GM18861 (cell line): ENCODE data around the gene PIP5K1C.
"Not testable (repeated sequence)": the region's sequence is repeated elsewhere in the genome, so short reads cannot be mapped to it uniquely, and the experiment has no call there.

Experiments used
- ATAC-seq: cut with Tn5 transposase; IDR thresholded peaks from one replicate; pipeline ENCODE4 v1.9.1; 2021; ENCODE audit not compliant: unreplicated experiment

PIP5K1C gene

GRCh38 chr19:3632739-3633558 lies 67.3 kb downstream of the PIP5K1C start:
- no peak for ATAC-seq

- ATAC-seq = no peak
Measured at GRCh38 chr19:3632098-3632497, 68.2 kb downstream of the PIP5K1C start.

GRCh38 chr19:3631053-3631861 lies 69.0 kb downstream of the PIP5K1C start:
- no peak for ATAC-seq

- ATAC-seq = not testable (repeated sequence)
Measured at GRCh38 chr19:3628766-3629165, 71.5 kb downstream of the PIP5K1C start.

GRCh38 chr19:3627351-3627723 lies 72.9 kb downstream of the PIP5K1C start:
- ATAC-seq = no peak

GRCh38 chr19:3626473-3627350 lies 73.6 kb downstream of the PIP5K1C start, which contains the start of gene CACTIN:
CACTIN (minus strand) TSS chr19:3626790; CDS start chr19:3626762, 28 bp downstream.
- peak; percentile 75 for ATAC-seq

- ATAC-seq = no peak
Measured at GRCh38 chr19:3625996-3626472, 74.2 kb downstream of the PIP5K1C start.

- no peak for ATAC-seq
Measured at GRCh38 chr19:3623716-3624115, 76.6 kb downstream of the PIP5K1C start.

- ATAC-seq = no peak
Measured at GRCh38 chr19:3622224-3622623, 78.0 kb downstream of the PIP5K1C start.

GRCh38 chr19:3621689-3622088 lies 78.6 kb downstream of the PIP5K1C start:
- ATAC-seq = no peak

- no peak for ATAC-seq
Measured at GRCh38 chr19:3620817-3621547, 79.3 kb downstream of the PIP5K1C start.

GRCh38 chr19:3620145-3620816 lies 80.0 kb downstream of the PIP5K1C start:
- no peak for ATAC-seq

GRCh38 chr19:3619631-3620012 lies 80.6 kb downstream of the PIP5K1C start:
- no peak for ATAC-seq

- no peak for ATAC-seq
Measured at GRCh38 chr19:3618811-3619630, 81.2 kb downstream of the PIP5K1C start.

- ATAC-seq = no peak
Measured at GRCh38 chr19:3618144-3618810, 82.0 kb downstream of the PIP5K1C start.

- no peak for ATAC-seq
Measured at GRCh38 chr19:3617463-3617862, 82.8 kb downstream of the PIP5K1C start.

- no peak for ATAC-seq
Measured at GRCh38 chr19:3615524-3616135, 84.6 kb downstream of the PIP5K1C start.
